GM12891 (cell line): ENCODE data around the gene FBXL2.

ENCODE experiments used
- POLR2A ChIP-seq: IDR thresholded peaks from 2 replicates; pipeline ENCODE4 v1.6.1; 2011; ENCODE audit warnings: low read depth, low read length, control low read depth
- POU2F2 ChIP-seq: IDR thresholded peaks from 2 replicates; pipeline ENCODE4 v1.6.1; 2011; ENCODE audit warnings: low read depth, mild to moderate bottlenecking, control low read depth, low read length, moderate library complexity
- SPI1 ChIP-seq: IDR thresholded peaks from 2 replicates; pipeline ENCODE4 v1.6.1; 2011; ENCODE audit warnings: low read depth, low read length, control low read depth

DNA sequence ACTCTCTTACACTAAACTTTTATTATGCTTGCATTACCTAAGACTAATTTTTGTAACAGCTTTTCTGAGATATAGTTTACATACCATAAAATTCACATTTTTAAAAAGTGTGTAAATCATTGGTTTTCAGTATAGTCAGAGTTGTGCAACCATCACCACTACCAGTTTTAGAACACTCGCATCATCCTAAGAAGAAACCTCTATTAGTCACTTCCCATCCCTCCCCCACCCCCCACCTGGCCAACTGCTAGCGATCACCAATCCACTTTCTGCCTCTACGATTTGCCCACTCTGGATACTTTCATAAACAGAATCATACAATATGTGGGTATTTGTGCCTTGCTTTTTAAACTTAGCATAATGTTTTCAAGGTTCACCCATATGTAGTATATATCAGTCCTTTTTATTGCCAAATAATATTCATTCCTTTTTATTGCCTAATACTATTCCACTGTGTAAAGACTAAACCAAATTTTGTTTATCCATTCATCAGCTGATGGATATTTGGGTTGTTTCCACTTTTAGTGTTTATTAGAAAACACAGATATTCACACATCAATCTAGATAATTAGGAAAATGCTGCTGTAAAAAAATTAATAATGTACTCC is 139.9 kb downstream of the FBXL2 start:
- TF ChIP-seq POLR2A (no peak), POU2F2 (no peak), SPI1 (no peak)
